HG02623 (cell line): Measurements from ENCODE around the gene GAS7.

Experiments
- ATAC-seq: cut with Tn5 transposase; IDR thresholded peaks from one replicate; pipeline ENCODE4 v1.9.1; 2021; ENCODE audit warnings: moderate library complexity; ENCODE audit not compliant: unreplicated experiment

The GAS7 gene

DNA sequence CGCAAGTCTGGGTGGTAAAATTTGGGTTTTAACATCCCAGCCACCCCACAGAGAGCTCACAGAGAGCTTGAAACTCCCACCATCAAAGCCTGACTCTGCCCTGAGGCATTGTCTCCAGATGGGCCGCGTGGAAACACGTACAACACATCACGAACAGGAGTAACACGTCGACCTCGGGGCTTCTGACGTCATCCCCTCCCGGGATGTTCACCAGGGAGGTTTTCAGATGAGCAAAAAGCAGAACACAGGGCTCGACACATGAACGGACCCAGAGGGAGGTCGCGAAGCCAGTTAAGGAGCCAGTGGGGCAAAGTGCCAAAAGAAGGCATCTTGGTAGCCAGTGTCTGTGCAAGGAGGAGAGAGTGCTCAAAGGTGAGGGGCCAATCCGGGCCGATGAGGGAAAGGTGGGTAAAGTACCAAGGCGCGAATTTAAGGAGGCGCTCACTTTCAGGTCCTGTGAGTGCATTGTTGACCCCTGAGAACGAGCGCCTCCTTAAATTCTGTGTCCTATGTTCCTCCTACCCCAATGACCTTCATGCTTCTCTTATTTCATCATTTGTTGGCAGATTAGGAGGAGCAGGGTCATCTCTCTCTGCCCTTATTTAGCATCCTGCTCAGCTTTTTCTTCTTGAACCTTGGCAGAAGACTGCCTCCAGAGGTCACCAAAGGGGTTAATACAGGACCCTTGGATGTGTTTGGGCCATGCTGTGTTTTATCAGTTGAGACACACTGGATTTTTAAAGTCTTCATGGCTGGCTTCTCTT lies 298.9 kb downstream of the GAS7 start:
- no peak for ATAC-seq

DNA sequence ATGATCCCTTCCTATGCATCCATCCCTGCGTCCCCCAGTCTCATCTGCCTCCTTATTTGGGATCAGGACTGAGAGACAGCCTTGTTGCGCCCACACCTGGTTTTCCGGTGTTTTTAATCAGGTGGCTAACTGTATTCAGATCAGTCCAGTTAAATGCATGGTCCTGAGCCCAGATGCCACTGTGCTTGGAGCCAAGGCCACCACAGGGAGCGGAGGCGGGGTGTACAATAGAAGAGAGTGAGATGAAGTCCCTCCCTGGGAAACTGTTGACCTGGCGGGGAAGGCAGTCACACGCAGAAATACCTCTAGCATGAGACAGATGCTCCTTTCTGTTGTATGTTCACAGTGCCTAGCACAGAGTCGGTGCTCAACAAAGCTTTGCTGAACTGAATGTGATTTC lies 299.6 kb downstream of the GAS7 start:
- no peak for ATAC-seq

DNA sequence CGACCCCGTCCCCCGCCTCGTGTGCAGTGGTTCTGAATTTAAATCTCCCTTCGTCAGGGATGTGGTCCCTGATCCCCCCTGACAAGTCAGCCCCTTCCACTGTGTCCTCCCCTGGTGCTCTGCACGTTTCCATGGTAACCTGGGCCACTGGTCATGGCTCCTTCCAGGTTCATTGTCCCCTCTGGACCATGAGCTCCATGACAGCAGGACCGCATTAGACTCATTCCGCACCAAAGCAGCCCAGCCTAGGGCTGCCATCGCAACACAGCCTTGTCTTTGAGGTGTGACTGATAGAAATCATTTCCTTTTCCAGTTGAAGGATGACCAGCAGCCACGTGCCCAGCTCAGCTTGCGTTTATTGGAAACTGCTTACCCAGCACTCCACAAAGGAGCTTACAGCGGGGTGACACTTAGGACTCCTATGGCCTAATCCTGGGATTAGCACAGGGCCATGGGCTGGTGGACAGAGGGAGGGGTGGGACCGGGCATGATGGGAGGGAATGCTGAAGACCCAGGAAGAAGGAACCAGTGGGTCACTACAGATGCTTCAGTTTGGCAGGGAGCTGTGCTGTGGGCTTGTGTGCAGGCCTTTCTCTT lies 300.9 kb downstream of the GAS7 start:
- ATAC-seq: no peak

DNA sequence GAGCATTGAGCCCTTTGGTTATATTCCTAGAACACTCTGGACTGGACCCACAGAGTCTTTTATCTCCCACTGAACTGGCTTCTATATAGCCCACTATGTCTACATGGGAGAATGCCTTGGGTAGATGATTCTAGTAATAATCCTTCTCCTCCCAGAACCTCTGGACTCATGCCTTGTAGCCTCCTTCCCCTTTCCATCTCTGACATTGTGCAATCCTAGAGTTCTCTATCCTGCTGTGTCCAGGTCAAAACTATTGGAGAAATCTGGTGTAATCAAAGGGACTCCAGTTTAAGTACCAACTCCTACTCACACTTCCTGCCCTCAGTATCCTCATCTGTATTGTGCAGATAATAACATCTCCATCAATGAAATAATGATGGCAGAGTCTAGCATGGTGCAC lies 302.5 kb downstream of the GAS7 start:
- no peak for ATAC-seq

DNA sequence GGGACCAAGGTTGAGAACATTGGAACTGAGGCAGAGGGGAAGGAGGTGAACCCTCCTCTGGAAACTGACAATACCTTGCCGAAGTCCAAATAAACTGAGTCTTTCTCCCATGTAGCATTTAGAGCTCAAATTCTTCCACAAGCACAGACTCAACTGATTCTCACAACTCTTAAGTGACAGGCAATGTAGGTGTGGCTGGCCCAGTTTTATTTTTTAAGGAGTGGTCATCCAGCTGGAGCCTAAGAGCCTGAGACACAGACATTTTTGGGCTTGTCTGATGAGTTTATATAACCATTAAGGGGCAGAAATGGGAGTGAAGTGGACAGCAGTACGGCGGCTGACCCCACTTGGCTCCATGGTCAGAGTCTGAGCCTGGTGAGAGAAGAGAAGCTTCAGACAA lies 304.2 kb downstream of the GAS7 start:
- no peak for ATAC-seq

DNA sequence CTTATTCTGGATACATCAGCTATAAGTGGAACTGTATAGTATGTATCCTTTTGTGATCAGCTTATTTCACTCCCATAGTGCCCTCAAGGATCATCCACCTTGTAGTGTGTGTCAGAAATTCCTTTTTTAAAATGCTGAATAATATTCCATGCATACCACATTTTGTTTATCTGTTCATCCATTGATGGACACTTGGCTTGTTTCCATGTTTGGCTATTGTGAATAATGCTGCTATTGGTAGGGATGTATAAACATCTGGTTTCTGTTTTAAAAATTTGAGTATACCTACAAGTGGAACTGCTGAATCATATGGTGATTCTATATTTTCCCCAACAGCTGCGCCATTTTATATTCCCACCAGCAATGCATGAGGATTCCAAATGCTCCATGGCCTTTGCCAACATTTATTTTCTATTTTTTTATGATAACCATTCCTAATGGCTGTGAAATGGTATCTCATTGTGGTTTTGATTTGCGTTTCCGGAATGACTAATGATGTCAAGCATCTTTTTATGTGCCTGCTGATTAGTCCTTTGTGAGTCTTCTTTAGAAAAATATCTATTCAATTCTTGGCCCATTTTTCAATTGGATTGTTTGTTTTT lies 304.9 kb downstream of the GAS7 start:
- ATAC-seq: no peak

DNA sequence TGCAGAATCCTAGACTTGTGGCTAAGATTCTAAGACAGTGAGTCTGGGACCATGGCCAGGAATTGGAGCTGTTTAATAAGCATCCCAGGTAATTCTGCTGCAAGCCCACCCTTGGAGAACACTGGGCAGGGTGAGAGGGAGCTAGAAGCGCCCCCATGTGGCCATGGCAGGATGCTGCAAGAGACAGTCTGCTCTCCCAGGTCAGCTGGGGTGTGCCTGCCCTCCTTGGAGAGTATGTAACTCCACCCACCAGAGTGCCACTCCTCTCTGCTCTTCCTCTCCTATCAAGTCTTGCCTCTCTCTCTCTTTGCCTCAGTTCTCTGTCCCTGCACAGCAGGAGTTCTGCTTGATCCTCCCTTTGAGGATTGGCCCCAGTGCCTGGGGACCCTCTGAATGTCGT lies 308.3 kb downstream of the GAS7 start:
- no peak for ATAC-seq

DNA sequence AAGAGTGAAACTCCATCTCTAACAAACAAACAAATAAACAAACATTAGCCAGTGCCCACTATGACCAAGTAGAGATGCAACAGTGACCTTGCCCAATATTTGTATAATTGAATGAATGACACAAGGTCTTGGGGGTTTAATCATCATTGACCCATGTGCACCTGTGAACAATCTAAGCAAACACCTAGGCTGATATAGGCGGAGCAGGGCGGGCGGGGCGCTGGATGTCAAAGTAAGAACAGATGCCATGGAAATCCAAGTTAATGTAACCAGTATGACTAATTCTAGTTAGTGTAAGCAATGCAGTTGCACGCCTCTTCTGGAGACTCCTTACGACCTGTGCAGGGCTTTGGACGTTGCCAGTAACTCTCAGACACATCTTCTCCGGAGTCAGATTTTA lies 310.9 kb downstream of the GAS7 start:
- ATAC-seq: no peak

DNA sequence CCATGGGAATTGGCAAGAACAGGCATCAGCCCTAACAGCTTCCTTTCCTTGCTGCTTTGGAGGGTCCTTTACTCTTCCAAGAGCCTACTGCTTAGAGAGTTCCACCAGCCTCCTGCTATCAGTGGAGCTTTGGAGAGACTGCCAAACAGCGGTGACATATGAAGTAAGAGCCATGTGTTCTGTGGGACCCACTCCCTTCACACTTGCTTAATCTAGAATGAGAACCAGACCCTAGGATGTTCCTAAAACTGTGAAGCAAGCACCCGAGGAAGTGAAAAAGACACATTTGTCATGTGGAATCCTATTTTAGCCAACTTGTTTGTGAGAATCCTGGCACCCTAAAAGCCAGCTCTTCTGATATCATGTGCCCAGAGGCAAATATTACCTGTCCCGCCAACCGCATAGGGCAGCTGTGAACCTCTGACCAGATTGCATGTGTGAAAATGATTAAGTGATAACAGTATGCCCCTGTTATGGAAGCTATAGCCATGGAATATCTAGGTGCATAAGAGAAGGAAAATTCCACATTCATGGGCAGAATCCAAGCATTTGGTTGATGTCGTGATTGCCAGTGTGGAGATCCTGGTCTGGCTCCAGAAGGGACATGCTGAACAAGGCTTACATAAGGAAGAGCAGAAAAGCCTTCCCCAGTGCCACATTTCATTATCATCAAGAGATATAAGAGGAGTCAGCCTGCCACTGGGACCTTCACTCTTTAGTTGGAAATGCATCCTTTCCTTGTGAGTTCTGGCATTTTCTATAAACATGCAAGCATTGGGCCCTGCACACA lies 312.1 kb downstream of the GAS7 start:
- no peak for ATAC-seq

DNA sequence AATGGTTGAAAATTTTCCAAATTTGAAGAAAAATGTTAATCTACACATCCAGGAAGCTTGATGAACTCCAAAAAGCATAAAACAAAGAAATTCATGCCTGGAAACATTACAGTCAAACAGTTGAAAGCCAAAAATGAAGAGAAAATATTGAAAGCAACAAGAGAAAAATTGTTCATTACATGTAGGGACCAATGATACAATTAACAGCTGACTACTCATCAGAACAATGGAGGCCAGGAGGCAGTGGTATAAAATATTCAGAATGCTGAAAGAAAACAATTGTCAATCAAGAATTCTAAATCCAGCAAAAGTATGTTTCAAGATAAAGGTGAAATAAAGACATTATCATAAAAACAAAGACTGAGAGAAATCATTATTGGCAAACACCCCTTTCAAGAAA lies 315.0 kb downstream of the GAS7 start:
- no peak for ATAC-seq

DNA sequence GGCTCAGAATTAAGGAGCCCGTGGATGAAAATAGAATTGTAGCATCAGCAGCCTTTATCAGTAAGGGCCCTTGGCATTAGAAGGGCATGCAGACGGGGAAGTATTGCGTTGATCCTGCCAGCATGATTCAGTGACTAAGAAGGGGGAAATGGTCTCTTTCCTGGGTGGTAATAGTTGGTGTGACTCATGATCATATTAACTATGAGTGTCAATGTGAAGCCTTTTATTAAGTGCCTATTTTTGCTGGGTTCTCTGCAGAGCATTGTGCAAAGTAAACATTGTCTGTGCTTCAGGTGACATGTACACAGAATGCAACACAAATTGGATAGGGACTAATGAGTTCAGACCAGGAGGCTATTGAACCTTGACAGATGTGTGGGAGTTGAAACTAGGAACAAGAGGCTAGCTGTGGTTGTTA lies 317.8 kb downstream of the GAS7 start:
- ATAC-seq: no peak

DNA sequence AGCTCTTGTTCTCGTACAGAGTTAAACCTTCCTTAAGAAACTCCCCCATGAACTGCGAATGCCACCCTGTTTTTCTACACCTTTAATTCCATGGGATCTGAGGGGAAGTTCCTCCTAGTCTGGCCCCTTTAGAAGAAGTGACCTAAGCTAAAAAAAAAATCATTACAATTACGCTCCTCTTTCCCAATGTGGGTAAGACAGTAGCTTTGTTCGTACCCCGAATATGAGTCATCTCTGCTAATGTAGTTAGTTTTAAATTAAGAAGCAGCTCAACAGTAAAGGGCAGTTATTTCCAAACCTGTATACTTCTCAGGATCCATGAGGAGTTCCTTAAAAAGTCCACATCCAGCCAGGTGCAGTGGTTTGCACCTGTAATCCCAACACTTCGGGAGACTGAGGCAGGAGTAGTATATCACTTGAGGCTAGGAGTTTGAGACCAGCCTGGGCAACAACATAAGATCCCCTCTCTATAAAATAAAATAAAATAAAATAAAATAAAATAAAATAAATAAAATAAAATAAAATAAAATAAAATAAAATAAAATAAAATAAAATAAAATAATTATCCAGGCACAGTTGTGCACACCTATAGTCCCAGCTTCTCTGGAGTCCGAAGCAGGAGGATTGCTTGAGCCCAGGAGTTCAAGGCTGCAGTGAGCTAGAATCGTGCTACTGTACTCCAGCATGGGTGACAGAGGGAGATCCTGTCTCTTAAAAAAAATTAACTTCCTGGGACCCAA lies 319.4 kb downstream of the GAS7 start:
- no peak for ATAC-seq

DNA sequence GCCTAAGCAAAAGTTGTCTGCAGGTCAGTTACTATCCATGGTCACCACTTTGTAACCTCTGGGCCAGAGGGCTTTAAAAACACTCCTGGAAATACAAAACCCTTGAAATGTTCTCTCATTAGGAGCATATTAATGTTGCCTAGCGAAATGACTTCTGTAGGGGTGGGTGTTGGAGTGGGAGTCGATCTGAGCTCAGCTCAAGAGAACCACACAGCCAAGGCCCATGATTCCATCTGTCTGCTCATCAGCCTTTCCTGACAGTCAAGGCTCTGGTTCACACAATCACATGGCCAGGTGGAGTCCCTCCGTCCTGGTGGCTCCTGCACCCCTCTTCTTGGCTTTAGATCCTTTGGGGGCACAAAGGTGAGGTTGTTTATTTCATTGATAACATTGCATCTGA lies 320.1 kb downstream of the GAS7 start:
- no peak for ATAC-seq

DNA sequence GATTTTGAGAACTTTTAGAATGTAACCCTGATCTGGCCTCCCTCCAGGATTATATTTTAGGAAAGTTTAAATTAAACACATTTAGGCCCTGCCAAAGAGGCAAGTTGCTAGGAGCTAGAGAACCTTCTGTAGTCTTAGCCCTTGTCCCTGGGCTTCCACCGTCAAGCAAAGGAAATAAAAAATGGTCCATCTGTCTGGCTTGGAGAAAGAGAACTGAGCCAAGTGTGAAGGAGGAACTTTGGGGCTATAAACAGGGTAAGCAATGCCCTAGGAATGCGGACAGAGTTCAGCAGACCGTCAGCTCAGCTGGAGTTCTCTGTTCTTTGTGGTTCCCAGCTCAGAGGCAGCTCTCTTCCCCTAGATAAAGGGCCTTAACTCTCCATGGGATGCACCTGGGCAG lies 323.0 kb downstream of the GAS7 start:
- ATAC-seq: no peak

DNA sequence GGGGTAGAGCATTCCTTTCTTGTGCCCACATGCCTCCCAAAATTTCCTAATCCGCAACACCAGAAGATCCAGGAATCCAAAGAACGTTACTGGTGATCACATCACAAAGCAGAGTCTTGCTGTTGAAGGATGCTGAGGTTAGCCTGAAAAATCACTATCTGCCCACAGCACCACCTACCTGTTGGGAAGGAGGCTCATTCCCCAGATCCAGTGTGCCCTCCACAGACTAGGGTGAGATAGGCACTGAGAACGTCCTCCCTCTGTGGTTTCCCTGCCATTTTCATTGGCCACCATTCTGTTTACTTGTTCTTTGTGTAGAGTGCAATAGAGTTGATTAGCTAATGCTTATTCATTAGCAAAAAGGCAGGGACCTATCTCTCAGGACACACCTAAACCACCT lies 323.7 kb downstream of the GAS7 start:
- ATAC-seq: no peak

DNA sequence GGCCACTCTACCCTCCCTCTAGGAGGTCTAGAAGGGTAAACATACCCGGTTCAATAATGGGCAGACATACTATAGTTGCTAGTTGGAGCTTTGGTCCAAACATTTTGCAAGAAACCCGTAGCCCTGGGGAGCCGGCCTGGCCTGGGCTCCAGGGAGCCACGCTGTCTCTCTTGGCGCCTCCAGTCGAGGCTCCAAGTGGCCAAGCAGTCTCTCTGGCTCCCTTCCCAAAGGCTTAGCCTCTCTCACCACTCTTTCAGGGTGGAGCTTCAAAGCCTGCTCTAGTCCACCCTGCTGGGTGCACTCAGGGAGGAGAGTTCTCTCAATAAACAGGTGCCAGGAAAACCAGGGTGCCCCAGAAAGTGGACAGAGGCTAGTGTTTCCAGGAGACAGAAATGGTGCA lies 325.6 kb downstream of the GAS7 start:
- ATAC-seq: no peak

DNA sequence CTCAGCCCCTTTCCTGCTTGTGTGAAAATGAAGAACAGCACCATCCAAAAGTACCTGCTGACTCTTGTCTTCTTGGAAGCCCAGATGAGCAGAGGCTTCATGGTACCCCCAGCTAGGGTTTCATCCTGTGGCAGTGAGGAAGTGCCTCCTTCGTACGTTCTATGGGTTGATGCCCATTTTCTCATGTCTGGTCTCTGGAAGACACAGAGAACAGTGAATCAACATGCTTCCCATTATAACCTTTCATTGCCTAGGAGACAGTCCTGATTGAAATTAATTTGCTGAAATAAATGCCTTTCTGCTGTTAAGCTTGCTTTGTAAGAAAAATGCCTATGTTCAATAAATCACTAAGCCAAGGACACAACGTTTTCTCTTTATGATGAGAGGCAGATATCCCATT lies 329.9 kb downstream of the GAS7 start:
- ATAC-seq: no peak

DNA sequence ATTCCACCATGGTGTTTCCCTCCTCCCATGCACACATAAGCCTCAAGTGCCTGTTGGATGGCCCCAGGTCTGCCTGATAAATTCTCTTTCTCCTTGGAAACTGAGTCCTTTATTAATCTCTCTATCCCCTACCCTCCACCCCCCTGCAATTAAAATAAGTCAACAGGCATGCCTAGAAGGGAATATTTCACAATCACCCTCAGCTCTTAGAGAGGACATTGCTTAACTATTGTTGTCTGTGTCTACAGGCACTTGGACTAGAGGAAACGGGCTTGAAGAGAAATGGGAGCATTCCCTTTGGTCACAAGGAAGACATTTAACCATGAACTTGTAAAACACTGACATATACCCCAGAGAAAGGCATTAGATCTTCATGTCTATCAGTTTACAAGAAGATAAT lies 332.8 kb downstream of the GAS7 start:
- no peak for ATAC-seq

DNA sequence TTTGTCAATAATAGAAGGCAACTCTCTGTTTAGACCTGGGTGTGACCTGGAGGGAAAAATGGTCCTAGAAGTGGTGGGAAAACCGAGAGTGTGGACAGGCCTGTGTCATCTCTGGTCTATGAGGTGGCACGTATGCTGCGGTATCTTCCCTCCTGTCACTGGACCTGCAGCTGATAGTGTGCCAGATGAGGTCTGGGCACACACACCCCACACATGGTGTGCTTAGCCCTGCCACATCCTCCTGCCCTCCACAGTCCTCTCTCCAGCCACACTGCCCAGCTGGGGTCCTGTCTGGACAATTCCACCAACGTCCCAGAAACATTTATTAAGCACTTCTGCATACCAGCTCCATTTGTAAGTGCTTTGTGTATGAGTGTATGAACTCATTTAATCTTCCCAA lies 335.5 kb downstream of the GAS7 start:
- no peak for ATAC-seq

DNA sequence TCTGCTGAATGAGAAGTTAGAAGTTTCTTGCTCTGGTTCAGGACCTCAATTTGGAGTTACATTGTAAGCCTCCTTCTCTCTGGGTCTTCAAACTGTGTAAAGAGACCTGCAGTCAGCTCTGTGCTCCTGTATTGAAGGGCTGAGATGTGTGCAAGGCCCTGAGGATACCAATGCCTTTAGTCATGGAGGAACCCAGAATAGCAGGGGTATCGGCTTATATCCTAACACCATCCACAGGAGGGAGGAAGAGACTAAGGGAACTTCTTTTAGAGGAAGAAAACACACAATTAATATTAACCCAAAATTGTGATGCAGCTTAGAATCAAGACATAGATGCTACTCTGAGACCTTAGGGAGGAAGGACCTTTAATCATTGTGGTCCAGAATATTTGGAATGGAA lies 336.2 kb downstream of the GAS7 start:
- no peak for ATAC-seq

DNA sequence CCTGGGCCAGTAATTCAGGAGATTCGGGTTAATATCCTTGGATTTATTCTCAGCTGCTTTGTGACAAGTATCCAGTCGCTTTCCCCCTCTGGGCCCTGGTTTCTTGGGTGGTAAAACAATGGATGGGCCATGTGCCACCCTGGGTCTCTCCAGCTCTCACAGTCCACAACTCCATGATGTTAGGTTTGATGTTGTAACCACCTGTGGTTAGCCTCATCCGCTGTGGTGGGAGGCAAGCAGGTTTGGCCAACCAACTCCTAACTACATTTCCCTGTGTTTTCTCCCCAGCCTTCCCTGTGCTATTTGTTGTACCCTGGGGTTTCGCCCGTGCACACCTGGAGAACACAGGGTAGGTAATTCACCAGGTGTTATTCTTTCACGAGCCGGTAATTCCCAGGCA lies 337.6 kb downstream of the GAS7 start:
- no peak for ATAC-seq
